ENCODE data around the gene AUNIP. TPM values are rescaled to one million over a fixed set of nuclear protein-coding genes. Genes with fewer than 3 reads are reported as not detected.
A peak's percentile ranks its signal among the peaks of the same experiment; 100 is the strongest.

AUNIP gene
- total RNA-seq, 1 donor from 2014 or later = 6.2 TPM

- H3K4me3 ChIP-seq (ENCODE audit: low read depth, low read length) = no peak overlapping the region
- no peak for DNase-seq (ENCODE audit: low read depth)
- TF ChIP-seq, protein P1, sequence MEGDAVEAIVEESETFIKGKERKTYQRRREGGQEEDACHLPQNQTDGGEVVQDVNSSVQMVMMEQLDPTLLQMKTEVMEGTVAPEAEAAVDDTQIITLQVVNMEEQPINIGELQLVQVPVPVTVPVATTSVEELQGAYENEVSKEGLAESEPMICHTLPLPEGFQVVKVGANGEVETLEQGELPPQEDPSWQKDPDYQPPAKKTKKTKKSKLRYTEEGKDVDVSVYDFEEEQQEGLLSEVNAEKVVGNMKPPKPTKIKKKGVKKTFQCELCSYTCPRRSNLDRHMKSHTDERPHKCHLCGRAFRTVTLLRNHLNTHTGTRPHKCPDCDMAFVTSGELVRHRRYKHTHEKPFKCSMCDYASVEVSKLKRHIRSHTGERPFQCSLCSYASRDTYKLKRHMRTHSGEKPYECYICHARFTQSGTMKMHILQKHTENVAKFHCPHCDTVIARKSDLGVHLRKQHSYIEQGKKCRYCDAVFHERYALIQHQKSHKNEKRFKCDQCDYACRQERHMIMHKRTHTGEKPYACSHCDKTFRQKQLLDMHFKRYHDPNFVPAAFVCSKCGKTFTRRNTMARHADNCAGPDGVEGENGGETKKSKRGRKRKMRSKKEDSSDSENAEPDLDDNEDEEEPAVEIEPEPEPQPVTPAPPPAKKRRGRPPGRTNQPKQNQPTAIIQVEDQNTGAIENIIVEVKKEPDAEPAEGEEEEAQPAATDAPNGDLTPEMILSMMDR (conservative IDR thresholded peaks at IDR 0.05; ENCODE audit: low read depth, low read length) = no peak
Measured at GRCh38 chr1:25897754-25898153, 38.5 kb upstream of the AUNIP start.

DNA sequence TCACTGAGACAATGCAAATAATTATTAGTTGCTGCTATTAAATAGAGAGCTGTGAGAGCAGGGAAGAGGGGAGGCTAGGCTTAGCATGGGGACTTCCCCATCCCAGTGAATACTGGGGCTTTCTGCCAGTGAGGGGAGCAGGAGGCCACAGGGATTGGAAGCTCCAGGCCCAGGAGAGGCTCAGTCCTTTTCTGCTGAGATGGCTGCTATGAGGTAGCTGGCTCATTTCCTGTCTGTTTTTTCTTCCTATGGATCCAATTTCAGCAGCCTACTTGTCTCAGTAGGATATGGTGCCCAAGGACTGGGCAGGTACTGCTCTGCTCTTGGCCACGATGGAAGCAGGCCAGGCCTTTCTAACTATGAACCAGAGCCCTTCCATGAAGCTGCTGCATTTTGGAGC is 37.0 kb upstream of the AUNIP start:
- no peak for DNase-seq (ENCODE audit: low read depth)
- TF ChIP-seq, protein P1 (conservative IDR thresholded peaks at IDR 0.05; ENCODE audit: low read depth, low read length) = no peak
- no peak overlapping the region for H3K4me3 ChIP-seq (ENCODE audit: low read depth, low read length)

DNA sequence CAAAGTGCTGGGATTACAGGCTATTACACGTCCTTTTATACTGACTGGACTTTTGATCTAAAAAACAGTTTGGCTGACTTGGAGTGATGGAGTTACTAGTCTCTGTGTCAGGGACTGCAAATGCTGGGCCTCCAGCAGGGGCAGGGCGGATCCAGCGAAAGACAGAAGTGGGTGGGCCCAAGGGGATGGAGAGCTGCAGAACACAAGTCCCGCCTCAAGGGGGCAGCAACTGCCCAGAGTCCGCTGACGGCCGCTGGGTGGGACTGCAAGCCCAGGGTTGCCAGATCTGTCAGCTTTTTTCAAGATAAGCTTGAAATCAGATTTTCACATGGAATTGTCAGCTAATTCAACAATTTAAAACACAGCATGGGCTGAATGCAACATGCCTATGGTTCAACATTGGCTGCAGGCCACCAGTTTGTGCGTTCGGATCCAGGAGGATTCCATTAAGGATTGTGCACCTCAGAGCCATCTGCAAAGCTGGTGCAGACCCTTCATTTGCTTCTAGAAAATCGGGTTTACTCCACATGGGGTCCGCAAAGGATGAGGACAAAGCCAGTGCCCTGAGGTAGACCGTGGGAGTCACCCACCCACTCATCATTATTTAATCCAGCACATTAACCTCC is 36.2 kb upstream of the AUNIP start:
- H3K4me3 ChIP-seq (ENCODE audit: low read depth, low read length) = no peak overlapping the region
- peak; percentile 27 for DNase-seq (ENCODE audit: low read depth)
- TF ChIP-seq, protein P1 (conservative IDR thresholded peaks at IDR 0.05; ENCODE audit: low read depth, low read length) = peak; percentile 99

DNA sequence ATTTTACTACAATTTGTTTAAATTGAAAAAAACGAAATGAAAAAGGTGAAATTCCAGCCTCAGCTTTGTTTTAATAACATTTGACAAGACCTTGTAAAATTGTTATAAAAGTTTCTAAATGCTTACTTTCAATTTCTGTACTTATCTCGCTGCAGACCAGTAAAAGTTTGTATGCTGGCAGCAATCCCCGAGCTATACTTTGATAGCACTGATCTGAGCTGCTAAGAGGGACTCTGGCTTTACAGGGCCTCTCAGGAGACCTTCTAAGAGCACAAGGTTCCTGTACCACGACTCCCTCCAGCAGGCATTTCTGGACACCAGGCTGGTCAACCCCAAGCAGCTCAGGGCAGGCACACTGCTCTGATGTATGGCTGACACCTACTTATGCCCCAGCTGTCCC is 33.9 kb upstream of the AUNIP start:
- no peak for DNase-seq (ENCODE audit: low read depth)
- TF ChIP-seq, protein P1 (conservative IDR thresholded peaks at IDR 0.05; ENCODE audit: low read depth, low read length) = no peak
- no peak overlapping the region for H3K4me3 ChIP-seq (ENCODE audit: low read depth, low read length)

GRCh38 chr1:25891606-25892005 is 32.3 kb upstream of the AUNIP start:
- no peak for DNase-seq (ENCODE audit: low read depth)
- no peak overlapping the region for H3K4me3 ChIP-seq (ENCODE audit: low read depth, low read length)
- TF ChIP-seq, protein P1 (conservative IDR thresholded peaks at IDR 0.05; ENCODE audit: low read depth, low read length) = no peak

GRCh38 chr1:25890239-25891034 is 31.2 kb upstream of the AUNIP start:
- DNase-seq (ENCODE audit: low read depth) = peak; percentile 71
- H3K4me3 ChIP-seq (ENCODE audit: low read depth, low read length) = no peak overlapping the region
- TF ChIP-seq, protein P1 (conservative IDR thresholded peaks at IDR 0.05; ENCODE audit: low read depth, low read length) = no peak
